ENCODE results near the gene TMEM144. TPM values are rescaled to one million over a fixed set of nuclear protein-coding genes. Genes with fewer than 3 reads are reported as not detected.

TMEM144 gene
- total RNA-seq, 1 donor from 2014 or later = 4.1 TPM

DNA sequence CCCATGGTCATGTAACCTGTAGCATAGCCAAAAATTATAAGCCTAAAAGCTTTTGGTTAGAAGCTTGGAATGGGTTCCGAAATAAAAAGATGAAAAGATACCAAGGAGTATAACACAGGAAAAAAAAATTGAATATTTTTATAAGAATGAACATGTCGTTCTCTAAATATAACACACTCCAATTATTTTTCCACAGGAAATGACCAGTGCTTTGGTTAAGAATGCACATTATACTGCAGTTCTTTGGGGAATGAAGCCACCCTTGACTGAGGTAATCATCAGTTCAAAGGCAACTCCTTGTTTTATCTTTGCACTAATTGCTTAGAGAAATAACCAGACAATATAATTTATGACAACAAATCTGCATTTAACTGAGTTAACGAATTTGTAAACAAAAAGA, 30.8 kb upstream of the TMEM144 start:
- no peaks in the 10 kb centered on the region for H4K20me1 ChIP-seq (ENCODE audit: low read depth)
- no peaks in the 10 kb centered on the region for H3K36me3 Mint-ChIP-seq

DNA sequence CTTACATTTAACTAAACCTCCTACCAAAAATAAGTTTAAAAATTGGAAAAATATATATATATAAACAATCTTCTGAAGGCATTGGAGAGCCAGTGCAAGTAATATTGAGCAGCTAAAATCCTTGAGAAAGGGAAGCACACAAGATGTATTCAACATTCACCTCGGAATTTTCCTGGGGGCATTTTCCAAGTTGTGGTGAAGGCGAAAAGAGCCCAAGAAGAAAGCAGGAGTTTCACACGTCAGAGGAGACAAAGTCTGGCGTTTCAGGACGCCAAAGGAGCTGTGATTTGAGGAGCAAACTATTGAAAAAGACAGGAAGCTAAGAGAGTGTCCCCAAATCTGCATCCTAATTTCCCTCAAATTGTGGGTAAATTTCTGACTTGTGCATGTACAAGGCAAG, 28.4 kb upstream of the TMEM144 start:
- Histone ChIP-seq H3K36me3 (no peaks in the 10 kb centered on the region), H3K4me2 (no peak overlapping the region), H4K20me1 (ENCODE audit: low read depth) (no peaks in the 10 kb centered on the region), H3K9ac (no peak overlapping the region), H3K4me1 (no peaks in the 10 kb centered on the region), H3F3A (ENCODE audit: low read depth) (no peaks in the 10 kb centered on the region), H3K27ac (no peak overlapping the region), H3K27me3 (no peaks in the 10 kb centered on the region), H3K9me3 (ENCODE audit: low read depth) (no peaks in the 10 kb centered on the region), H2AFZ (replicated peaks) (peak overlapping the region; percentile 61), H3K79me2 (ENCODE audit: low read depth) (no peaks in the 10 kb centered on the region), H3K4me3 (no peak overlapping the region)
- H3K9me3 Mint-ChIP-seq = no peaks in the 10 kb centered on the region
- H3K4me1 Mint-ChIP-seq = no peaks in the 10 kb centered on the region
- no peaks in the 10 kb centered on the region for H3K36me3 Mint-ChIP-seq
- H3K27ac Mint-ChIP-seq = no peak overlapping the region
- TF ChIP-seq, protein P1, sequence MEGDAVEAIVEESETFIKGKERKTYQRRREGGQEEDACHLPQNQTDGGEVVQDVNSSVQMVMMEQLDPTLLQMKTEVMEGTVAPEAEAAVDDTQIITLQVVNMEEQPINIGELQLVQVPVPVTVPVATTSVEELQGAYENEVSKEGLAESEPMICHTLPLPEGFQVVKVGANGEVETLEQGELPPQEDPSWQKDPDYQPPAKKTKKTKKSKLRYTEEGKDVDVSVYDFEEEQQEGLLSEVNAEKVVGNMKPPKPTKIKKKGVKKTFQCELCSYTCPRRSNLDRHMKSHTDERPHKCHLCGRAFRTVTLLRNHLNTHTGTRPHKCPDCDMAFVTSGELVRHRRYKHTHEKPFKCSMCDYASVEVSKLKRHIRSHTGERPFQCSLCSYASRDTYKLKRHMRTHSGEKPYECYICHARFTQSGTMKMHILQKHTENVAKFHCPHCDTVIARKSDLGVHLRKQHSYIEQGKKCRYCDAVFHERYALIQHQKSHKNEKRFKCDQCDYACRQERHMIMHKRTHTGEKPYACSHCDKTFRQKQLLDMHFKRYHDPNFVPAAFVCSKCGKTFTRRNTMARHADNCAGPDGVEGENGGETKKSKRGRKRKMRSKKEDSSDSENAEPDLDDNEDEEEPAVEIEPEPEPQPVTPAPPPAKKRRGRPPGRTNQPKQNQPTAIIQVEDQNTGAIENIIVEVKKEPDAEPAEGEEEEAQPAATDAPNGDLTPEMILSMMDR (IDR thresholded peaks at IDR 0.05) = no peak
- TF ChIP-seq EZH2 (IDR thresholded peaks at IDR 0.05) (no peak), EZH2phosphoT487 (IDR thresholded peaks at IDR 0.05) (no peak)
- DNase-seq (ENCODE audit: low spot score) = no peak
- no peaks in the 10 kb centered on the region for H3K27me3 Mint-ChIP-seq (ENCODE audit: insufficient read depth, low read depth)
- H3K4me3 Mint-ChIP-seq = no peak overlapping the region

More for the DNA sequence above, 30.8 kb upstream of the TMEM144 start:
- no peaks in the 10 kb centered on the region for H3K79me2 ChIP-seq (ENCODE audit: low read depth)
- no peak overlapping the region for H3K4me3 Mint-ChIP-seq
- no peak overlapping the region for H3K4me3 ChIP-seq
- TF ChIP-seq, protein P1 (IDR thresholded peaks at IDR 0.05) = no peak
- TF ChIP-seq EZH2 (IDR thresholded peaks at IDR 0.05) (no peak), EZH2phosphoT487 (IDR thresholded peaks at IDR 0.05) (no peak)
- H3K9ac ChIP-seq = no peak overlapping the region
- H3K36me3 ChIP-seq = no peaks in the 10 kb centered on the region
- peaks cover 2% of the 10 kb centered on the region for H3K27me3 Mint-ChIP-seq (ENCODE audit: insufficient read depth, low read depth)
- H3K27ac Mint-ChIP-seq = no peak overlapping the region
- H2AFZ ChIP-seq (replicated peaks) = no peak overlapping the region
- H3K4me1 Mint-ChIP-seq = no peaks in the 10 kb centered on the region
- H3K27ac ChIP-seq = no peak overlapping the region
- H3F3A ChIP-seq (ENCODE audit: low read depth) = no peaks in the 10 kb centered on the region
- H3K9me3 ChIP-seq (ENCODE audit: low read depth) = no peaks in the 10 kb centered on the region
- no peak overlapping the region for H3K4me2 ChIP-seq
- H3K9me3 Mint-ChIP-seq = no peaks in the 10 kb centered on the region
- no peaks in the 10 kb centered on the region for H3K27me3 ChIP-seq
- no peaks in the 10 kb centered on the region for H3K4me1 ChIP-seq
- no peak for DNase-seq (ENCODE audit: low spot score)

DNA sequence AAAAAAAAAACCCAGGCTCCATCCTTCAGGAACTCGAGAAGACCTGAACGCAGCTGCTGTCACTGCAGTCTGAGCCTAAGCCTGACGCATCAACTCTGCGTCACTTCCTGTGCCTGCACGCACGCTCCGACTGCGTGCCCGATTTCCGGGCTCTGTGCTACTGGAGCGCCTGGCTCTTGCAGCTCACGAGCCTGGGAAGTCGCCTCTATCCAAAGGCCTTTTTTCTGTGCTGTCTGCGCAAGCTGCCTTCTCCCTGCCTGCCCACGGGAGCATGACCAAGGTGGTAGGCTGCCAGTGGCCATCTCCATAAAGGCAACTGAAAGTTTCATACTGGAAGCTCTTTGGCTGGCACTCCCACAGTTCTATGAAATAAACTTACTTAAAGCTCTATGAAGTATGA, 27.6 kb upstream of the TMEM144 start:
- H3K79me2 ChIP-seq (ENCODE audit: low read depth) = no peaks in the 10 kb centered on the region
- Mint-ChIP-seq H3K36me3 (no peaks in the 10 kb centered on the region), H3K4me3 (no peak overlapping the region), H3K4me1 (no peaks in the 10 kb centered on the region), H3K27ac (no peak overlapping the region), H3K27me3 (ENCODE audit: insufficient read depth, low read depth) (no peaks in the 10 kb centered on the region), H3K9me3 (no peaks in the 10 kb centered on the region)
- no peak for DNase-seq (ENCODE audit: low spot score)
- H3K4me3 ChIP-seq = no peak overlapping the region
- H3K9ac ChIP-seq = no peak overlapping the region
- H3K4me2 ChIP-seq = no peak overlapping the region
- H3K27me3 ChIP-seq = no peaks in the 10 kb centered on the region
- peak overlapping the region; percentile 86 for H2AFZ ChIP-seq (replicated peaks)
- no peaks in the 10 kb centered on the region for H3F3A ChIP-seq (ENCODE audit: low read depth)
- no peaks in the 10 kb centered on the region for H3K4me1 ChIP-seq
- TF ChIP-seq, protein P1 (IDR thresholded peaks at IDR 0.05) = no peak
- TF ChIP-seq EZH2 (IDR thresholded peaks at IDR 0.05) (no peak), EZH2phosphoT487 (IDR thresholded peaks at IDR 0.05) (no peak)
- H3K9me3 ChIP-seq (ENCODE audit: low read depth) = no peaks in the 10 kb centered on the region
- no peaks in the 10 kb centered on the region for H4K20me1 ChIP-seq (ENCODE audit: low read depth)
- no peak overlapping the region for H3K27ac ChIP-seq
- no peaks in the 10 kb centered on the region for H3K36me3 ChIP-seq

Measured in neural progenitor cell (in vitro differentiated cells).